ENCODE data around the gene AUTS2. TPM values are rescaled to one million over a fixed set of nuclear protein-coding genes. Genes with fewer than 3 reads are reported as not detected.

AUTS2 gene
- total and polyA plus RNA-seq, 9 of the 15 experiments (the other 6 are each of a cell fraction or from before 2014, with no cell fraction given) = 0.58 TPM; not detected in 8

DNA sequence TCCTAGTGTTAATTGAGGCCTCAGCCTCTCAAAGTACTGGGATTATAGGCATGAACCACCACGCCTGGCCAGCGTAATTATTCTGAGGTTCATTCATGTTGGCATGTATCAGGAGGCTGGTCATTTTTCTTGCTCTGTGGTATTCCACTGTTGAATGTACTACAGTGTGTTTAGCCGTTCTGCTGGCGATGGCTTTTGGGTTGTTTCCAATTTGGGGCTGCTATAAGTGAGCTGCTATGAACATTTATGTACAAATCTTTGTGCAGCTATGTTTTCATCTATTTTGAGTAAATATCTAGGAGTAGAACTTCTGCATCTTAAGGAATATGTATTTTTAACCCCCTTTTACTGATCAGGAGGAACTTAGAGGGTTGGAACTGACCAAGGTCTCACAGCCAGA, 145.8 kb downstream of the AUTS2 start (continued):
- TF ChIP-seq REST (IDR thresholded peaks at IDR 0.05; ENCODE audit: borderline replicate concordance) (no peak), REST (CRISPR knock-in tag; IDR thresholded peaks at IDR 0.05; ENCODE audit: low read depth) (no peak), PTRF (tag; IDR thresholded peaks at IDR 0.05) (no peak), NFXL1 (CRISPR knock-in tag; IDR thresholded peaks at IDR 0.05) (no peak), E2F3 (CRISPR knock-in tag; IDR thresholded peaks at IDR 0.05) (no peak), GTF2E2 (tag; IDR thresholded peaks at IDR 0.05) (no peak), ZNF318 (IDR thresholded peaks at IDR 0.05; ENCODE audit: borderline replicate concordance in 1 of 2, low read depth in 1 of 2) (no peak), ZNF696 (CRISPR knock-in tag; conservative IDR thresholded peaks at IDR 0.05) (no peak)
